ENCODE measurements around the gene CKMT1A.
"Not testable (repeated sequence)": the region's sequence is repeated elsewhere in the genome, so short reads cannot be mapped to it uniquely, and the experiment has no call there.

- TF ChIP-seq, protein P1, sequence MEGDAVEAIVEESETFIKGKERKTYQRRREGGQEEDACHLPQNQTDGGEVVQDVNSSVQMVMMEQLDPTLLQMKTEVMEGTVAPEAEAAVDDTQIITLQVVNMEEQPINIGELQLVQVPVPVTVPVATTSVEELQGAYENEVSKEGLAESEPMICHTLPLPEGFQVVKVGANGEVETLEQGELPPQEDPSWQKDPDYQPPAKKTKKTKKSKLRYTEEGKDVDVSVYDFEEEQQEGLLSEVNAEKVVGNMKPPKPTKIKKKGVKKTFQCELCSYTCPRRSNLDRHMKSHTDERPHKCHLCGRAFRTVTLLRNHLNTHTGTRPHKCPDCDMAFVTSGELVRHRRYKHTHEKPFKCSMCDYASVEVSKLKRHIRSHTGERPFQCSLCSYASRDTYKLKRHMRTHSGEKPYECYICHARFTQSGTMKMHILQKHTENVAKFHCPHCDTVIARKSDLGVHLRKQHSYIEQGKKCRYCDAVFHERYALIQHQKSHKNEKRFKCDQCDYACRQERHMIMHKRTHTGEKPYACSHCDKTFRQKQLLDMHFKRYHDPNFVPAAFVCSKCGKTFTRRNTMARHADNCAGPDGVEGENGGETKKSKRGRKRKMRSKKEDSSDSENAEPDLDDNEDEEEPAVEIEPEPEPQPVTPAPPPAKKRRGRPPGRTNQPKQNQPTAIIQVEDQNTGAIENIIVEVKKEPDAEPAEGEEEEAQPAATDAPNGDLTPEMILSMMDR (conservative IDR thresholded peaks at IDR 0.05; ENCODE audit: low read length), result not testable (repeated sequence)
- TF ChIP-seq EZH2phosphoT487 (IDR thresholded peaks at IDR 0.05; ENCODE audit: borderline replicate concordance, low read depth, low read length), result not testable (repeated sequence)
These were observed 52.7 kb downstream of the CKMT1A start, which contains the start of gene PDIA3 for GRCh38 chr15:43746245-43746902.
